CD14-positive monocyte (primary cell): Measurements from ENCODE around the gene GRIK5. TPM values are rescaled to one million over a fixed set of nuclear protein-coding genes. Genes with fewer than 3 reads are reported as not detected.
"Not testable (repeated sequence)": the region's sequence is repeated elsewhere in the genome, so short reads cannot be mapped to it uniquely, and the experiment has no call there.

Source experiments
- DNase-seq, 3 donors: peaks; one replicate each; pipeline ENCODE4 v3.0.0-alpha.2; 2011 to 2022
- H2AFZ ChIP-seq: 2 replicates; pipeline ENCODE4 v1.6.0; 2012; ENCODE audit warnings: mild to moderate bottlenecking, low read depth, low read length, inconsistent platforms; ENCODE audit not compliant: insufficient read depth, poor library complexity, severe bottlenecking
- H3K27ac ChIP-seq, 2 donors: 1 replicate in 1 of 2; 2 replicates in 1 of 2; pipeline ENCODE4 v1.5.1; 2012 to 2013; ENCODE audit warnings: low read length in 2 of 2, control low read depth in 1 of 2, inconsistent platforms in 1 of 2, low read depth in 1 of 2, mild to moderate bottlenecking in 1 of 2
- H3K27me3 ChIP-seq, 2 donors: one replicate each; pipeline versions ENCODE4 v1.6.0 to v1.6.1; 2011 to 2013; ENCODE audit warnings: low read length in 2 of 2; ENCODE audit not compliant: control insufficient read depth in 2 of 2, insufficient read depth in 2 of 2
- H3K36me3 ChIP-seq, 2 donors: replicated peaks in 1 of 2; 1 replicate in 1 of 2; 2 replicates in 1 of 2; pipeline versions ENCODE4 v1.5.1 to v1.6.1; 2012 to 2013; ENCODE audit warnings: low read length in 2 of 2, control low read depth in 1 of 2, inconsistent platforms in 1 of 2, mild to moderate bottlenecking in 1 of 2; ENCODE audit not compliant: insufficient read depth in 2 of 2, control insufficient read depth in 1 of 2
- H3K4me1 ChIP-seq, 2 donors: 1 replicate in 1 of 2; 2 replicates in 1 of 2; pipeline versions ENCODE4 v1.5.1 to v1.6.1; 2012 to 2013; ENCODE audit warnings: low read length in 2 of 2, control low read depth in 1 of 2, inconsistent platforms in 1 of 2, mild to moderate bottlenecking in 1 of 2, moderate library complexity in 1 of 2; ENCODE audit not compliant: insufficient read depth in 2 of 2, control insufficient read depth in 1 of 2
- H3K4me2 ChIP-seq: replicated peaks from 2 replicates; pipeline ENCODE3; 2012; ENCODE audit warnings: low read length, moderate library complexity, mild to moderate bottlenecking; ENCODE audit not compliant: poor library complexity, severe bottlenecking; ENCODE audit errors: extremely low read depth
- H3K4me3 ChIP-seq, 3 experiments: fragments of 200-600 bp in 1 of 3; sonication (generic) in 1 of 3; replicated peaks in 1 of 3; 1 replicate in 2 of 3; 2 replicates in 1 of 3; pipeline ENCODE4 v1.5.1; 2011 to 2013; ENCODE audit warnings: low read length in 3 of 3, mild to moderate bottlenecking in 3 of 3, control low read depth in 2 of 3, low read depth in 2 of 3, inconsistent platforms in 1 of 3, moderate library complexity in 1 of 3
- H3K79me2 ChIP-seq: 2 replicates; pipeline ENCODE4 v1.6.0; 2012; ENCODE audit warnings: mild to moderate bottlenecking, control low read depth, inconsistent platforms, low read length, moderate library complexity; ENCODE audit not compliant: insufficient read depth
- H3K9ac ChIP-seq: 2 replicates; pipeline ENCODE4 v1.6.0; 2017; ENCODE audit warnings: low read length, mild to moderate bottlenecking; ENCODE audit not compliant: insufficient read depth, poor library complexity, severe bottlenecking
- H3K9me3 ChIP-seq, 2 donors: replicated peaks in 1 of 2; 1 replicate in 1 of 2; 2 replicates in 1 of 2; pipeline versions ENCODE4 v1.5.1 to v1.6.1; 2012 to 2013; ENCODE audit warnings: low read length in 2 of 2, control low read depth in 1 of 2; ENCODE audit not compliant: control insufficient read depth in 1 of 2, insufficient read depth in 1 of 2
- H4K20me1 ChIP-seq: 2 replicates; pipeline ENCODE4 v1.6.0; 2012; ENCODE audit warnings: mild to moderate bottlenecking, low read length, control low read depth, moderate library complexity; ENCODE audit not compliant: insufficient read depth
- H3K27ac Mint-ChIP-seq, 7 donors: one replicate each; pipeline ENCODE4 v1.8.0; 2020; ENCODE audit warnings: mild to moderate bottlenecking in 7 of 7, mixed read lengths in 7 of 7, moderate library complexity in 6 of 7, inconsistent platforms in 2 of 7
- H3K27me3 Mint-ChIP-seq, 3 donors: one replicate each; pipeline ENCODE4 v1.8.0; 2021 to 2022; ENCODE audit warnings: low read depth in 3 of 3, mild to moderate bottlenecking in 3 of 3, mixed read lengths in 3 of 3, moderate library complexity in 3 of 3, inconsistent platforms in 1 of 3
- H3K36me3 Mint-ChIP-seq, 2 donors: one replicate each; pipeline ENCODE4 v1.8.0; 2020; ENCODE audit warnings: mixed read lengths in 2 of 2, inconsistent platforms in 1 of 2, mild to moderate bottlenecking in 1 of 2
- H3K4me1 Mint-ChIP-seq: one replicate; pipeline ENCODE4 v1.8.0; 2020; ENCODE audit warnings: mild to moderate bottlenecking, mixed read lengths
- H3K4me3 Mint-ChIP-seq, 2 donors: one replicate each; pipeline ENCODE4 v1.8.0; 2020; ENCODE audit warnings: mild to moderate bottlenecking in 2 of 2, mixed read lengths in 2 of 2, moderate library complexity in 1 of 2
- H3K9me3 Mint-ChIP-seq, 7 donors: one replicate each; pipeline ENCODE4 v1.8.0; 2020 to 2022; ENCODE audit warnings: mixed read lengths in 7 of 7, mild to moderate bottlenecking in 6 of 7, moderate library complexity in 6 of 7, inconsistent platforms in 2 of 7
- CTCF ChIP-seq: fragments of 200-600 bp; IDR thresholded peaks from one replicate; pipeline ENCODE4 v1.8.0; 2022; ENCODE audit warnings: antibody characterized with exemption, mild to moderate bottlenecking
- WGBS: methylation state at CpG from one replicate; pipeline ENCODE4 v1.1.5; 2013; ENCODE audit warnings: missing lambda C conversion rate; ENCODE audit not compliant: insufficient coverage; 5-methylcytosine and 5-hydroxymethylcytosine counted together
- intact Hi-C, 2 donors: fragments of 100-400 bp; cut with micrococcal nuclease; formaldehyde crosslinking; loops; one replicate each; pipeline versions ENCODE4 v1.15.0 to v1.15.1; 2023
- polyA plus RNA-seq, 3 donors: library from polyadenylated mRNA; depleted of rRNA in 1 of 3; unstranded in 2 of 3; stranded (reverse) in 1 of 3; fragments of 300-500 nt in 2 of 3; fragments of >200 nt in 1 of 3; fragmentation: Illumina TruSeq in 2 of 3; gene quantifications; 1 replicate in 2 of 3; 2 replicates in 1 of 3; pipeline ENCODE4 v1.2.3, GENCODE V29; 2012 to 2021

The GRIK5 gene
- polyA plus RNA-seq, 3 donors: 0.12 to 0.28 TPM; not detected in 1

DNA sequence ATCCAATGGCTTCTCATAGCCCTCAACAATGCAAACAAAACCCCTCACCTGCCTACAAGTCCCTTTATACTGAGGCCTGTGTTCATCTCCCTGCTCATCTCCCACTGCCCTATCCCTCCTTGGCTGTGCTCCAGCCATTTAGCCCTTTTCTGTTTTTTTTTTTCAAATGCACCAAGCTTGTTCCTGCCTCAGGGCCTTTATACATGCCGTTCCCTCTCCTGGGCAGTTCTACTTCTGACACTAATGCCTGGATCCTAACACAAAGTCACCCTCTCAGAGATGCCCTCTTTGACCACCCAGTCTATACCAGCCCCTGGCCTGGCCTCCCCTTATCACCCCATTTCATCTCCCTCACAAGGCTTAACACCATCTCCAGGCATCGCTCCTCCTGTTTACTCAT, 32.9 kb upstream of the GRIK5 start:
- H3K27me3 ChIP-seq: no peaks in the 10 kb centered on the region
- H3K36me3 ChIP-seq: peaks cover 64 to 96% of the 10 kb centered on the region in 2 donors
- peaks cover 99% of the 10 kb centered on the region for H4K20me1 ChIP-seq
- H3K4me3 ChIP-seq: no peak overlapping the region
- WGBS: 100% methylated on average over 2 of the region's 2 CpGs
- no peak for TF ChIP-seq CTCF
- Mint-ChIP-seq H3K4me3 (no peak overlapping the region), H3K36me3 (peaks cover 76 to 91% of the 10 kb centered on the region in 2 donors), H3K4me1 (peaks cover 4% of the 10 kb centered on the region), H3K27ac (peak overlapping the region in 5 of 7 donors; percentile 3 to 77 (median 50)), H3K9me3 (no peaks in the 10 kb centered on the region), H3K27me3 (peaks cover 0 to 2% (median 0%) of the 10 kb centered on the region in 3 donors)
- no peak overlapping the region for H3K4me2 ChIP-seq
- no peak overlapping the region for H3K9ac ChIP-seq
- H3K79me2 ChIP-seq: peaks cover 14% of the 10 kb centered on the region
- no peaks in the 10 kb centered on the region for H3K9me3 ChIP-seq
- H2AFZ ChIP-seq: no peak overlapping the region
- no peak overlapping the region for H3K27ac ChIP-seq
- intact Hi-C loops: loop anchor here in 1 of 2 donors (10.0 kb wide), 2 partner anchors 132 to 192 kb away; no protein-coding TSS in a partner anchor
- DNase-seq: no peak
- no peaks in the 10 kb centered on the region for H3K4me1 ChIP-seq

GRCh38 chr19:42100241-42100640, 30.2 kb upstream of the GRIK5 start:
- H3K36me3 Mint-ChIP-seq: peaks cover 72 to 94% of the 10 kb centered on the region in 2 donors
- not testable (repeated sequence) for H2AFZ ChIP-seq, H3K9me3 Mint-ChIP-seq, DNase-seq, H3K79me2 ChIP-seq, H3K4me1 Mint-ChIP-seq, H3K27me3 ChIP-seq, H3K4me3 ChIP-seq, H3K27ac Mint-ChIP-seq, H3K4me2 ChIP-seq, H3K4me3 Mint-ChIP-seq, H3K27me3 Mint-ChIP-seq, H3K27ac ChIP-seq, H3K9me3 ChIP-seq, H3K4me1 ChIP-seq, H3K9ac ChIP-seq
- Histone ChIP-seq H3K36me3 (peaks cover 78 to 100% of the 10 kb centered on the region in 2 donors), H4K20me1 (peaks cover 99% of the 10 kb centered on the region)
- WGBS: 98% methylated on average over 10 of the region's 10 CpGs
- intact Hi-C loops: loop anchor here in 1 of 2 donors (10.0 kb wide), 2 partner anchors 135 to 195 kb away; no protein-coding TSS in a partner anchor
